K562 (cell line): ENCODE data around the gene DNASE2. TPM values are rescaled to one million over a fixed set of nuclear protein-coding genes. Genes with fewer than 3 reads are reported as not detected.

ENCODE experiments used
- ATF3 ChIP-seq, 2 experiments: fragments of 450-650 bp in 1 of 2; sonication (generic) in 1 of 2; formaldehyde crosslinking in 1 of 2; IDR thresholded peaks in 1 of 2; conservative IDR thresholded peaks in 1 of 2; 2 replicates each; pipeline versions ENCODE4 v1.6.1 to v1.8.1; 2016 to 2023; ENCODE audit warnings: mild to moderate bottlenecking in 2 of 2, moderate library complexity in 2 of 2, inconsistent platforms in 1 of 2, missing genetic modification reagents in 1 of 2
- ATF4 ChIP-seq: fragments of 450-650 bp; formaldehyde crosslinking; IDR thresholded peaks from 2 replicates; pipeline ENCODE4 v1.4.0; 2022; ENCODE audit warnings: mild to moderate bottlenecking, moderate library complexity
- BCLAF1 ChIP-seq, 2 experiments: fragments of 450-650 bp in 1 of 2; IDR thresholded peaks; 2 replicates each; pipeline ENCODE4 v1.6.1; 2011 to 2017; ENCODE audit warnings: low read depth in 2 of 2, antibody characterized with exemption in 1 of 2, borderline replicate concordance in 1 of 2, low read length in 1 of 2, mild to moderate bottlenecking in 1 of 2, mixed read lengths in 1 of 2; ENCODE audit not compliant: control insufficient read depth in 1 of 2
- CUX1 ChIP-seq: fragments of 200-800 bp; sonication (Bioruptor generic); IDR thresholded peaks from 2 replicates; pipeline ENCODE4 v1.6.1; 2016; ENCODE audit warnings: missing genetic modification characterization, missing compliant biosample characterization
- HDAC1 ChIP-seq, 2 experiments: fragments of 450-650 bp; IDR thresholded peaks; 2 replicates each; pipeline ENCODE4 v1.6.1; 2016 to 2017; ENCODE audit warnings: inconsistent platforms in 1 of 2, mild to moderate bottlenecking in 1 of 2, moderate library complexity in 1 of 2
- NFE2 ChIP-seq: IDR thresholded peaks from 2 replicates; pipeline ENCODE4 v1.6.1; 2014; ENCODE audit warnings: antibody characterized with exemption, low read depth
- NR2C1 ChIP-seq, 2 experiments: fragments of 450-650 bp; IDR thresholded peaks; 2 replicates each; pipeline ENCODE4 v1.6.1; 2017; ENCODE audit warnings: mild to moderate bottlenecking in 2 of 2, antibody characterized with exemption in 1 of 2, inconsistent platforms in 1 of 2, missing compliant biosample characterization in 1 of 2, missing genetic modification characterization in 1 of 2
- PHF8 ChIP-seq: fragments of 200-600 bp; sonication (generic); IDR thresholded peaks from 2 replicates; pipeline ENCODE4 v1.6.1; 2012; ENCODE audit warnings: mixed run types, mild to moderate bottlenecking, inconsistent platforms, low read length, moderate library complexity, borderline replicate concordance
- SETDB1 ChIP-seq: IDR thresholded peaks from one replicate; pipeline ENCODE4 v1.6.1; 2012; ENCODE audit warnings: low read length, control low read depth, inconsistent platforms
- THAP7 ChIP-seq: fragments of 250-450 bp; sonication (Bioruptor Pico); IDR thresholded peaks from 2 replicates; pipeline ENCODE4 v1.5.0; 2021
- ZNF280A ChIP-seq: fragments of 450-650 bp; IDR thresholded peaks from 2 replicates; pipeline ENCODE4 v1.6.1; 2018; ENCODE audit warnings: mild to moderate bottlenecking, low read depth; ENCODE audit not compliant: partially characterized antibody
- polyA plus RNA-seq, 8 experiments: library from polyadenylated mRNA; depleted of rRNA in 4 of 8; stranded (reverse) in 5 of 8; unstranded in 3 of 8; fragments of >200 nt; fragmentation: Nextera tagmentation in 2 of 8; fragmentation: Illumina TruSeq in 1 of 8; extraction: Ambion mirVana in 2 of 8; extraction: Trizol in 1 of 8; gene quantifications; 2 replicates each; pipeline versions ENCODE4 v1.2.1 to v1.2.3, GENCODE V29; 2011 to 2014; ENCODE audit warnings: inconsistent platforms in 1 of 8, missing spikeins in 1 of 8
- total RNA-seq, 7 experiments: library from RNA; depleted of rRNA in 6 of 7; stranded (reverse); fragments of >200 nt in 6 of 7; fragmentation: Illumina TruSeq in 2 of 7; extraction: Trizol in 2 of 7; gene quantifications; 2 replicates each; pipeline versions ENCODE4 v1.2.1 to v1.2.3, GENCODE V29; 2011 to 2021; ENCODE audit warnings: low replicate concordance in 1 of 7

DNASE2 gene
- total and polyA plus RNA-seq, 9 of the 15 experiments (the other 6 are each of a cell fraction or from before 2014, with no cell fraction given) = 4.4 to 27.0 (median 20.2) TPM

GRCh38 chr19:12884926-12885748 is 3.9 kb upstream of the DNASE2 start (continued):
- 0 out of 4 replicates have a peak, but pooled peaks of 1 of the 2 experiments have one; percentile 55 for TF ChIP-seq BCLAF1 (IDR thresholded peaks at IDR 0.05; ENCODE audit: borderline replicate concordance in 1 of 2, control insufficient read depth in 1 of 2, low read depth in 2 of 2, low read length in 1 of 2)
- TF ChIP-seq PHF8 = peak; percentile 41; the same call in 1 of the 2 replicates
- no peak for TF ChIP-seq ATF3 (IDR thresholded peaks at IDR 0.05)
- TF ChIP-seq ATF3 (CRISPR knock-in tag; conservative IDR thresholded peaks at IDR 0.05) = peak; percentile 37; the same call in 1 of the 2 replicates
- TF ChIP-seq HDAC1 (IDR thresholded peaks at IDR 0.05) = peak in 1 of 2 experiments; percentile 41; a peak in 1 of 4 replicates
- peak; percentile 81 for TF ChIP-seq NFE2
- no peak for TF ChIP-seq SETDB1
- TF ChIP-seq ATF4 (CRISPR knock-in tag) = peak; percentile 58; the same call in 1 of the 2 replicates
- TF ChIP-seq CUX1 (CRISPR knock-in tag) = peak; percentile 82
- no peak for TF ChIP-seq NR2C1 (IDR thresholded peaks at IDR 0.05)
- 0 out of 2 replicates have a peak, but pooled peaks have one; percentile 47 for TF ChIP-seq NR2C1 (tag; IDR thresholded peaks at IDR 0.05)
- no peak for TF ChIP-seq ZNF280A
- TF ChIP-seq THAP7 (CRISPR knock-in tag) = no peak
